Embryonic facial prominence (tissue), 1 donor: ENCODE results near the gene FAM161A.
"Not testable (repeated sequence)": the region's sequence is repeated elsewhere in the genome, so short reads cannot be mapped to it uniquely, and the experiment has no call there.

ENCODE experiments used
- DNase-seq: peaks from one replicate; pipeline ENCODE4 v3.0.0-alpha.2; 2016; ENCODE audit errors: extremely low spot score

FAM161A gene, protein sequence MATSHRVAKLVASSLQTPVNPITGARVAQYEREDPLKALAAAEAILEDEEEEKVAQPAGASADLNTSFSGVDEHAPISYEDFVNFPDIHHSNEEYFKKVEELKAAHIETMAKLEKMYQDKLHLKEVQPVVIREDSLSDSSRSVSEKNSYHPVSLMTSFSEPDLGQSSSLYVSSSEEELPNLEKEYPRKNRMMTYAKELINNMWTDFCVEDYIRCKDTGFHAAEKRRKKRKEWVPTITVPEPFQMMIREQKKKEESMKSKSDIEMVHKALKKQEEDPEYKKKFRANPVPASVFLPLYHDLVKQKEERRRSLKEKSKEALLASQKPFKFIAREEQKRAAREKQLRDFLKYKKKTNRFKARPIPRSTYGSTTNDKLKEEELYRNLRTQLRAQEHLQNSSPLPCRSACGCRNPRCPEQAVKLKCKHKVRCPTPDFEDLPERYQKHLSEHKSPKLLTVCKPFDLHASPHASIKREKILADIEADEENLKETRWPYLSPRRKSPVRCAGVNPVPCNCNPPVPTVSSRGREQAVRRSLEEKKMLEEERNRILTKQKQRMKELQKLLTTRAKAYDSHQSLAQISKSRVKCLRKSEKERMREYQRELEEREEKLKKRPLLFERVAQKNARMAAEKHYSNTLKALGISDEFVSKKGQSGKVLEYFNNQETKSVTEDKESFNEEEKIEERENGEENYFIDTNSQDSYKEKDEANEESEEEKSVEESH

GRCh38 chr2:61853847-61854563 is at the start of gene FAM161A:
FAM161A (minus strand) TSS chr2:61854060; CDS start chr2:61854041, 19 bp downstream.
- peak; percentile 77 for DNase-seq

DNA sequence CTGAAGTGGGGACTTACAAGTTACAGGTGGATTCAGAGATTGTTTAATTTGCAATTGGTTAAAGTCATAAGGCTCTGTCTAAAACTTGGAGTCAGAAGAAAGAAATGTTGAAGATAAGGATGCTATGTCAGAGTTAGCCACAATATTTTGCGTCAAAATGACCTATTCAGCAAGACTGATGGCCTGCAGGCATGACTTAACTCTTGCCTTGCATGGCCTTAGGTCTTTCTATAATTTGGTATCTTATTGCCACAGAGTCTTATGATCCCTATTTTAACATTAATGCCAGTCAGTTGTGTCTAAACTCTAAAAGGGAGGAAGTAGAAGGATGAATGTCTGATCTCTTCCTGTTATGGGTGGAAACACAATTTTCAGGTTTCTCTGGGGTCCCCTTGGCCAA is 46.4 kb upstream of the FAM161A start:
- DNase-seq, result no peak

- no peak for DNase-seq
These were observed 45.0 kb upstream of the FAM161A start for GRCh38 chr2:61898810-61899209.

DNA sequence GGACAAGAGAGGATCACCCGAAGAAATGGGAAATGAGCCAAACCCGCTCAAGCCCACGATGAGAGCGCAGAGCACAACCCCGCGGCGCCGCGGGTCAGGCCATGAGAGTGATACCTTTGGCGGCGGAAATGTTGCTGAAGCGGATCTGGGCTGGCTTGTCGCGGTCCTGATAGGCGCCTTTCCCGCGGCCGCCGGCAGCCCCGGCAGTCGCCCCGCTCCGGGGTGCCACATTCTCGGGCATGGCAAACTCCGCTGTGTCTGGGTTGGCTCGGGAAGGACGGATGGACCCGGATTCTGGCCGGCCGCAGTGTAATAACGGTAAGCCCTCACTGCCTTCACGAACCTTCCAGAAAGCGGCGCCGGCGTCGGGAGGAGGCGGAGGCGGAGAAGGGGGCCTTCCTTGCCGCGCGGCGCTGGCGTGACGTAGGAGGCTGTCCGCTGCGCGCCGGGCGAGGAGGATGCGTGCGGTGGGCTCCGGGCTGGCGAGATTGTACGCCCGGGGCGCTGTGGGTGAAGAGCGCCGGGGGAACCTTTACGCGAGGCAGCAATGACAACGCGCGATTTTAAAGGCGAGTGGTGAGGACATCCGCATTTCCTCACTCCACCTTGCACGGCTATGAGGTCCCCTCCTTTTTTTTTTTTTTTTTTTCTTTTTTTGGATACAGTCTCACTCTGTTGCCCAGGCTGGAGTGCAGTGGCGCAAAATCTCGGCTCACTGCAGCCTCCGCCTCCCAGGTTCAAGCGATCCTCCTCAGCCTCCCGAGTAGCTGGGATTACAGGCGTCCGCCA is 34.6 kb upstream of the FAM161A start, which contains the start of gene CCT4:
Gene CCT4, minus strand, starts transcription at position 390 of the 789 bp plus-strand sequence. Its CDS starts 149 bp downstream, at position 241.
- DNase-seq, result peak; percentile 78

GRCh38 chr2:61887717-61888266 is 33.9 kb upstream of the FAM161A start:
- no peak for DNase-seq

DNA sequence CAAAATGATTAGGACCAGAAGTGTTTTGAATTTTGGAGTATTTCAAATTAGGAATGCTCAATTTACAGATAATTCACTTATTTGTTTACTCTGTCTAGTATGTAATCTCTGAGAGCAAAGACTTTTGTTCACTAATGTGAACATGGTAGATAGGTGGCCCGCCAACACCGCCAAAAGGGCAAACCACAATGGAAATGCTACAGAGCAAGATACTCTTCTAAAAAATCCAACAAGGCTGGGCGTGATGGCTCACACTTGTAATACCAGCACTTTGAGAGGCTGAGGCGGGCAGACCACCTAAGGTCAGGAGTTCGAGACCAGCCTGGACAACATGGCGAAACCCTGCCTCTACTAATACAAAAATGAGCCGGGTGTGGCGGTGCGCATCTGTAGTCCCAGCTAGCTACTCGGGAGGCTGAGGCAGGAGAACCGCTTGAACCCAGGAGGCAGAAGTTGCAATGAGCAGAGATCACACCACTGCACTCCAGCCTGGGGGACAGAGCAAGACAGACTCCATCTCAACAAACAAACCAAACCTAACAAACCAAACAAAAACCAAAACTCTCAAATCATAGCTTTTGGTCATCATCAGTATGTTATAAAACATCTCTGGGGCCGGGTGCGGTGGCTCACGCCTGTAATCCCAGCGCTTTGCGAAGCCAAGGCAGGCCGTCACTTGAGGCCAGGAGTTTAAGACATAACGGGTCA is 32.2 kb upstream of the FAM161A start:
- DNase-seq, result no peak

- no peak for DNase-seq
These were observed 29.0 kb upstream of the FAM161A start for GRCh38 chr2:61882850-61883249.

DNA sequence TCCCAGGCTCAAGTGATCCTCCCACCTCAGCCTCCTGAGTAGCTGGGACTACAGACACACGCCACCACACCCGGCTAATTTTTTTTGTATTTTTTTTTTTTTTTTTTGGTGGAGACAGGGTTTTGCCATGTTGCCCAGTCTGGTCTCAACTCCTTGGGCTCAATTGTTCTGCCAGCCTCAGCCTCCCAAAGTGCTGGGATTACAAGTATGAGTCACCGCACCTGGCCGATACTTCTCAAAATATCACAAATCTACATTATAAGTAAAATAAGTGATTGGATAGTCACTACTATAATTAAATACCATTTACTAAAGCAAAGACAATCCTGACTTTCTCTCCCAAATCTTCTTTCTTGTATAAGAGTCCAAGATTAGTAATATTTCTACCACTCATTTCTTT is 25.5 kb upstream of the FAM161A start:
- DNase-seq, result not testable (repeated sequence)

- DNase-seq, result no peak
These were observed 24.9 kb upstream of the FAM161A start for GRCh38 chr2:61878761-61879160.

DNA sequence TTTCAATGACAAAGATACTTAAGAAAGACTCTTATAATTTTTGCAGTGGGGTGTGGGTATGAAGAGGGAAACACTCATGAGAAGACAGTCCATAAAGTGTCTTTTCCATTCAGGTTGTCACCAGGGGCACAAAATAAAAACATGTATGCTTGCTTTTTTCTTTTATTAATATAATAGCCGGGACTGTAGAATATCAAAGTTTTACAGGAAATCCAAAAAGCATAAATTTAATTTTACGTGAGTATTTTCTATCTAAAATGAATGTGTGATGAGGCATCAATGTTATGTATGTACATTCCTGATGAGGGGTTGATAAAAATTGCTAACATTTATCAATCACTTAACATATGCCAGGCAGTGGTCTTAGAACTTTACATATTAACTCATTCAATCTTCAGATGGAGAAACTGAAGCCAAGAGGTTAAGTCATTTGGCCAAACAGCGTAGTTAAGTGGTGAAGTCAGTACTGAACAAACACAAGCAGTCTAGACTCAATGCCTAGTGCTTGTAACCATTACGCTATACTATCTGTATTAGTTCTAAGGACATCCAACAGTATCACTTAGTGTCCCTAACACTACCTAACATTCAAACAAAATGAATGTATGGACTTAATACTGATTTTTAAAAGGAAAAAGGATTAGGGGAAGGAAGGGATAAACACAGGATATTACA is 23.8 kb upstream of the FAM161A start:
- no peak for DNase-seq

DNA sequence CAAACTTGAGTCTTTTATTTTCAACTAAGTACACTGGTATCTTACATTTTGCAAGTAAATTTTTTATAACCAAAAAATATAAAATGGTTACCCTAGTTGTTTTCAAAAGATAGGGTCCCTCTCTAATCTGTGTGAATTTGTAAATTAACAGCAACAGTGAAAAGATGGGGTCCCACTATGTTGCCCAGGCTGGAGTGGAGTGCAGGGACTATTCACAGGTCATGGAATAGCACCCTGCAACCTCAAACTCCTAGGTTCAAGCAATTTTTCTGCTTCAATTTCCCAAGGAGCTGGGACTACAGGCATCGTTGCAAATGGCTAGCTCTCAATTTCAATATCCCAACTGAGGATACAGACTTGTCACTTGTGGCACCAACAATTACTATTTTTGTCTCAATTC is 22.5 kb upstream of the FAM161A start:
- no peak for DNase-seq

DNA sequence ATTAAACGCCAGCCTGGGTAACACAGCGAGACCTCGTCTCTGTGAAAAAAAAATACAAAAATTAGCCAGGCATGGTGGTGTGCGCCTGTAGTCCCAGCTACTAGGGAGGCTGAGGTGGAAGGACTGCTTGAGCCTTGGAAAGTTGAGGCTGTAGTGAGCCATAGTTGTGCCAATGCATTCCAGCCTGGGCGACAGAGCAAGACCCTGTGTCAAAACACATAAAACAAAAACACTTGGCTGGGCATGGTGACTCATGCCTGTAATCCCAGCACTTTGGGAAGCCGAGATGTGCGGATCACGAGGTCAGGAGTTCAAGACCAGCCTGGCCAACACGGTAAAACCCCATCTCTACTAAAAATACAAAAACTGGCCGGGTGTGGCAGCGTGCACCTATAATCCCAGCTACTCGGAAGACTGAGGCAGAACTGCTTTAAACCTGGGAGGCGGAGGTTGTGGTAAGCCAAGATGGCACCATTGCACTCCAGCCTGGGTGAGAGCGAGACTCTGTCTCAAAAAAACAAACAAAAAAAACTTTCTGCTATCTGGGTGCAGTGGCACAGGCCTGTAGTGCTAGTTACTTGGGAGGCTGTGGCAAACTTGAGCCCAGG is 12.7 kb upstream of the FAM161A start:
- DNase-seq, result not testable (repeated sequence)

DNA sequence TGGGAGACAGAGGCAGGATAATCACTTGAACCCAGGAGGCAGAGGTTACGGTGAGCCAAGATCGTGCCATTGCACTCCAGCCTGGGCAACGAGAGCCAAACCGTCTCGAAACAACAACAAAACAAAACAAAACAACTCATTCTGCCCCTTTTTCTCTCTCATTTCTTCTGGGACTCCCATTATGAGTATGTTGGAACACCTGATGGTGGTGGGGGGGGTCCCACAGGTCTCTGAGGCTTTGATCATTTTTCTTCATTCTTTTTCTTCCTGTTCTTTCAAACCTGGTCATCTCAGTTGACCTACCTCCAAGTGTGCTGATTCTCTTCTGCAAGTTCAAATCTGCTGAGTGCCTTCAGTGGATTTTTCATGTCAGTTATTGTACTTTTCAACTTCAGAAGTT is 8.2 kb upstream of the FAM161A start:
- DNase-seq, result no peak

DNA sequence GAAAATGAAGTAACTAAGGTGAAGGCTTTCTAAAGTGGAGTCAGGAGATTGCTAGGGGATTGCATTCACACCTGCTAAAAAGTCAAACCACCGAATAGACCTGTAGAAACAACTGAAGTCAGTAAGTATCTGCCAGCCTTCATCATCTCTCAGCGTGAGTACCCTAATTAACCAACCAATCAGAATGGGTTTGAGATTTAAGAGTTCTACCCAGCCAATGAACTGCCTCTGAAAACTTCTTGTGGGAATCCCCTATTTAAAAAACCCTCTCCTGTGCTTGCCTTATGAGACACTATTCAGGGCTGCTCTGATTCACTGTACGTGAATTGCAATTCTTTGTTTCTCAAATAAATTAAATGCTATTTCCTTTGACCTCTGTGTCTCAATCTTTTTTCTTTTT is 3.4 kb upstream of the FAM161A start:
- no peak for DNase-seq

DNA sequence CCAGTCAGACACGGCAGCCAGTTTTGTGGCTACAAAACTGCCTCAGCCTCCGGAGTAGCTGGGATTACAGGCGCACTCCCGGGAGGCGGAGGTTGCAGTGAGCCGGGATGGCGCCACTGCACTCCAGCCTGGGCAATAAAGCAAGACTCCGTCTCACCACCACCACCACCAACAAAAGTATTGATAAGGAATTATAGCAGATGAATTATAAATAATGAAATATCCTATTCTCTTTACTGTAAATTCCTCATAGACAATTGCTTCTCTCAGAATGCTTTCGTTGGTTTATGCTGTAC is 1.4 kb upstream of the FAM161A start:
- no peak for DNase-seq

DNA sequence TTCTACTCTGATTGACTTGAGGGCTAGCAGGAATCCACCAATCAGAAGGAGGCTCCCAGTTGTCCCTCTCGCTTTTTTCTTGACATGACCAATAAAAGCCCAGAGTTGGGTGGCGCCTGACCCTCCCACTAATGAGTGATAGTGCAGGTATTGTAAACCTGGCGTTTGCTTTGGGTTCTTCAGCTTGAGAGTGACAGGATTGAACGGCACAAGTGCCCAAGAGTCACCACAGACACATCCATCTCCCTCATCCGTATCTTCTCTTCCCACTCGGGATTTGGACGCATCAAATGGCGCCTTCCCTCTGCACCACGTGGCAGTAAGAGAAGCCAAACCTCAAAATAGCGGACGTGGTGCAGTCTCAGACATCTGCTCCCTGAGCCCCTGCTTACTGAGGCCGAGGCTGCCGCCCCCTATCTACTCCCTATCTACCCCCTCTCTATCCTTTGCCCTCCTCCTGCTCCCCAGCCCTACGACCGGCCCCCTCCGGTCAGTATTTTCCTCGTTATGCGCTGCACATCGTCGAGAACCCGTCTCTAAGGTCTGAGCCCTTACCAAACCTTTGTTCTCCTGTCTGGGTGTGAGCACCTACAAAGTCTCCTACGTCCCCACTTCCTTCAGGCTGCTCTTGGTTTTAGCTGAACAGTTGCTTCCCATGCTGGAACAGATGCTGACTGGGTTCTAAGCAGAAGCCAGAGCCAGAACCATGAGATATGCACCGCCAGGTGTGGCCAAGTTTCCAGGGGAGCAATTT is 881 bp upstream of the FAM161A start:
- peak; percentile 96 for DNase-seq

DNA sequence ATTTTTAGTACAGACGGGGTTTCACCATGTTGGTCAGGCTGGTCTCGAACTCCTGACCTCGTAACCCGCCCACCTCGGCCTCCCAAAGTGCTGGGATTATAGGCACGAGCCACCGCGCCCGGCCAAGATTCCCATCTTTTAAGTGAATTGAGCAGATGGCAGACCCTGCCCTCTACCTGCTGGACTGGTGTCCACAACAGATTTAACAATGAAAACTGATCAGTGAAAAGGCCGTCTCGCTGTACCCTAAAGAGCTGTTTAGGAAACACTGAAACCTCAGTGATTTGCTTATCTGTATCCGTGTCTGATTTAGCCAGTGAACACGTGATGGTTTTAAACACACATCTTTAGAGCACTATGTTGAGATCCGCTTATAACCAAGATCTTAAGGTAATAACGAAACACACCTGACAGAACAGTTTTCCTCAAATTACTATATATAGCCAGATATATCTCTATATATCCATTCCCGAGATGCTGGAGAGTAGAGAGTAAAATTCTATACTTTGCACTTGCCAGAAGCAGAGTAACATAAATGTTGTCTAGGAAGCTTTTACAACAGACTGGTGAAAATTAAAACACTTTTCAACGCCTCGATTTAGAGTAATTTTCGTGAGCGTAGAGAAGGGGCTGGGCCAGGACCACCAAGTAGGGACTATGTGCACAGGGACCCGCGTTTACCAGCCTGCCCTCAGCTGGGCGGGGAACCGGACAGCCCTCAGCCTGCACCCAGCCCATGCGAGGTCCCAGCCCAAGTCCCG is 594 bp downstream of the FAM161A start:
- no peak for DNase-seq

DNA sequence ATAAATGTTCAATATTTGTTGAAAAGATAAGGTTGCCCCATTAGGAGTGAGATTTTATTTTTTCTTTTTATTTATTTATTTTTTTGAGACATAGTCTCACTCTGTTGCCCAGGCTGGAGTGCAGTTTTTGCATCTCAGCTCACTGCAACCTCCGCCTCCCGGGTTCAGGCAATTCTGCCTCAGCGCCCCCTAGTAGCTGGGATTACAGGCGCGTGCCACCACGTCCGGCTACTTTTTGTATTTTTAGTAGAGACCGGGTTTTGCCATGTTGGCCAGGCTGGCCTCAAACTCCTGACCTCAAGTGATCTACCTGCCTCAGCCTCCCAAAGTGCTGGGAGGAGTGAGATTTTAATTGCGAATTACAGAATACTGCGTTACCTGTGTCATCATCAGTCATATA is 2.6 kb downstream of the FAM161A start:
- not testable (repeated sequence) for DNase-seq
